Osteocyte (in vitro differentiated cells): Measurements from ENCODE around the gene RNF213. TPM values are rescaled to one million over a fixed set of nuclear protein-coding genes. Genes with fewer than 3 reads are reported as not detected.
"Not testable (repeated sequence)": the region's sequence is repeated elsewhere in the genome, so short reads cannot be mapped to it uniquely, and the experiment has no call there.

Source experiments
- DNase-seq: peaks from one replicate; pipeline ENCODE4 v3.0.0; 2021; ENCODE audit warnings: mixed read lengths; ENCODE audit not compliant: unreplicated experiment; ENCODE audit errors: extremely low spot score
- H3K27ac Mint-ChIP-seq: one replicate; pipeline ENCODE4 v1.8.0; 2021; ENCODE audit warnings: mild to moderate bottlenecking, mixed read lengths; ENCODE audit not compliant: unreplicated experiment
- H3K27me3 Mint-ChIP-seq: one replicate; pipeline ENCODE4 v1.8.0; 2021; ENCODE audit warnings: mixed read lengths; ENCODE audit not compliant: unreplicated experiment
- H3K36me3 Mint-ChIP-seq: one replicate; pipeline ENCODE4 v1.8.0; 2021; ENCODE audit warnings: mixed read lengths; ENCODE audit not compliant: unreplicated experiment
- H3K4me1 Mint-ChIP-seq: one replicate; pipeline ENCODE4 v1.8.0; 2021; ENCODE audit warnings: mixed read lengths; ENCODE audit not compliant: unreplicated experiment
- H3K4me3 Mint-ChIP-seq: one replicate; pipeline ENCODE4 v1.8.0; 2021; ENCODE audit warnings: mild to moderate bottlenecking, moderate library complexity, mixed read lengths; ENCODE audit not compliant: unreplicated experiment
- H3K9me3 Mint-ChIP-seq: one replicate; pipeline ENCODE4 v1.8.0; 2021; ENCODE audit warnings: mixed read lengths; ENCODE audit not compliant: unreplicated experiment
- total RNA-seq: library from RNA; stranded (reverse); gene quantifications from 2 replicates; pipeline ENCODE4 v1.2.1, GENCODE V29; 2021
- TF ChIP-seq, protein P1 (sequence below): fragments of 200-600 bp; sonication (generic); IDR thresholded peaks from 2 replicates; pipeline ENCODE4 v1.5.0; 2021; ENCODE audit warnings: antibody characterized with exemption, mild to moderate bottlenecking, moderate library complexity

Gene RNF213
- total RNA-seq, 1 donor from 2014 or later, result 106 TPM

DNA sequence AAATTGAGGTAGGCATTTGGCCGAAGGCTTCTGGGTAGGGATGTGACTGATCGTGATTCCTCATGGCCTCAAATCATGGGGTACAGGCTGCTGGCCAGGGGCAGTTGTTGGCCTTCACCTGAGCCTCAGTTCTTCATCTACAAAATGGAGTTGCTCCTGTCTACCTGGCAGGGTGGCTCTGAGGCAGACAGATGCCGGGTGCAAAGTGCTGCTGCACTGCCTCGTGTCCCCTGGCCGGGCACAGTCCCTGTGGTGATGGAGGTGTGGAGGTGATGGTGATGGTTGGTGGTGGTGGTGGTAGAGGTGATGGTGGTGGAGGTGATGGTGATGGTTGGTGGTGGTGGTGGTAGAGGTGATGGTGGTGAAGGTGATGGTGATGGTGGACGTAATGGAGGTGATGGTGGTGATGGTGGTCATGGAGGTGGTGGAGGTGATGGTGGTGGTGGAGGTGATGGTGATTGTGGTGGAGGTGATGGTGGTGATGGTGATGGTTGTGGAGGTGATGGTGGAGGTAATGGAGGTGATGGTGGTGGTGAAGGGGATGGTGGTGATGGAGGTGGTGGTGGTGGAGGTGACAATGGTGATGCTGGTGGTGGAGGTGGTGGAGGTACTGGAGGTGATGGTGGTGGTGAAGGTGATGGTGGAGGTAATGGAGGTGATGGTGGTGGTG, 52.6 kb downstream of the RNF213 start:
- peaks cover 52% of the 10 kb centered on the region for H3K36me3 Mint-ChIP-seq
- H3K4me1 Mint-ChIP-seq, result no peaks in the 10 kb centered on the region
- H3K27ac Mint-ChIP-seq, result no peak overlapping the region
- no peak for DNase-seq
- H3K27me3 Mint-ChIP-seq, result no peaks in the 10 kb centered on the region
- H3K4me3 Mint-ChIP-seq, result no peak overlapping the region
- TF ChIP-seq, protein P1, sequence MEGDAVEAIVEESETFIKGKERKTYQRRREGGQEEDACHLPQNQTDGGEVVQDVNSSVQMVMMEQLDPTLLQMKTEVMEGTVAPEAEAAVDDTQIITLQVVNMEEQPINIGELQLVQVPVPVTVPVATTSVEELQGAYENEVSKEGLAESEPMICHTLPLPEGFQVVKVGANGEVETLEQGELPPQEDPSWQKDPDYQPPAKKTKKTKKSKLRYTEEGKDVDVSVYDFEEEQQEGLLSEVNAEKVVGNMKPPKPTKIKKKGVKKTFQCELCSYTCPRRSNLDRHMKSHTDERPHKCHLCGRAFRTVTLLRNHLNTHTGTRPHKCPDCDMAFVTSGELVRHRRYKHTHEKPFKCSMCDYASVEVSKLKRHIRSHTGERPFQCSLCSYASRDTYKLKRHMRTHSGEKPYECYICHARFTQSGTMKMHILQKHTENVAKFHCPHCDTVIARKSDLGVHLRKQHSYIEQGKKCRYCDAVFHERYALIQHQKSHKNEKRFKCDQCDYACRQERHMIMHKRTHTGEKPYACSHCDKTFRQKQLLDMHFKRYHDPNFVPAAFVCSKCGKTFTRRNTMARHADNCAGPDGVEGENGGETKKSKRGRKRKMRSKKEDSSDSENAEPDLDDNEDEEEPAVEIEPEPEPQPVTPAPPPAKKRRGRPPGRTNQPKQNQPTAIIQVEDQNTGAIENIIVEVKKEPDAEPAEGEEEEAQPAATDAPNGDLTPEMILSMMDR, result no peak
- H3K9me3 Mint-ChIP-seq, result no peaks in the 10 kb centered on the region

DNA sequence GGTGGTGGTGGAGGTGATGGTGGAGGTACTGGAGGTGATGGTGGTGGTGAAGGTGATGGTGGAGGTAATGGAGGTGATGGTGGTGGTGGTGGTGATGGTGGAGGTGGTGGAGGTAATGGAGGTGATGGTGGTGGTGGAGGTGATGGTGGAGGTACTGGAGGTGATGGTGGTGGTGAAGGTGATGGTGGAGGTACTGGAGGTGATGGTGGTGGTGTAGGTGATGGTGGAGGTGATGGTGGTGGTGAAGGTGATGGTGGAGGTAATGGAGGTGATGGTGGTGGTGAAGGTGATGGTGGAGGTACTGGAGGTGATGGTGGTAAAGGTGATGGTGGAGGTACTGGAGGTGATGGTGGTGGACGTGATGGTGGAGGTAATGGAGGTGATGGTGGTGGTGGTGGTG, 53.3 kb downstream of the RNF213 start:
- H3K4me3 Mint-ChIP-seq, H3K9me3 Mint-ChIP-seq, H3K27me3 Mint-ChIP-seq, DNase-seq, H3K27ac Mint-ChIP-seq, H3K4me1 Mint-ChIP-seq: not testable (repeated sequence)
- H3K36me3 Mint-ChIP-seq, result peaks cover 51% of the 10 kb centered on the region

DNA sequence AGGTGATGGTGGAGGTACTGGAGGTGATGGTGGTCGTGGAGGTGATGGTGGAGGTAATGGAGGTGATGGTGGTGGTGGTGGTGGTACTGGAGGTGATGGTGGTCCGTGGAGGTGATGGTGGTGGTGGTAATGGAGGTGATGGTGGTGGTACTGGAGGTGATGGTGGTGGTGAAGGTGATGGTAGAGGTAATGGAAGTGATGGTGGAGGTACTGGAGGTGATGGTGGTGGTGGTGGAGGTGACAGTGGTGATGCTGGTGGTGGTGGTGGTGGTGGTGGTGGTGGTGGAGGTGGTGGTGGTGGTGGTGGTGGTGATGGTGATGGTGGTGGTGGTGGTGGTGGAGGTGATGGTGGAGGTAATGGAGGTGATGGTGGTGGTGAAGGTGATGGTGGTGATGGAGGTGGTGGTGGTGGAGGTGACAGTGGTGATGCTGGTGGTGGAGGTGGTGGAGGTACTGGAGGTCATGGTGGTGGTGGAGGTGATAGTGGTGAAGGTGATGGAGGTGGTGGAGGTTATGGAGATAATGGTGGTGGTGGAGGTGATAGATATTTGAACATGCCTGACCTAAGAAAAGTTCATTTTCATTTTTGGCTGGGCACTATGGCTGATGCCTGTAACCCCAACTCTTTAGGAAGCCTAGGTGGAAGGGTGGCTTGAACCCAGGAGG, 55.0 kb downstream of the RNF213 start:
- Mint-ChIP-seq H3K36me3 (peaks cover 51% of the 10 kb centered on the region), H3K27ac (no peak overlapping the region), H3K27me3 (no peaks in the 10 kb centered on the region), H3K4me1 (no peaks in the 10 kb centered on the region), H3K4me3 (no peak overlapping the region), H3K9me3 (no peaks in the 10 kb centered on the region)
- no peak for DNase-seq
- TF ChIP-seq, protein P1, result no peak

DNA sequence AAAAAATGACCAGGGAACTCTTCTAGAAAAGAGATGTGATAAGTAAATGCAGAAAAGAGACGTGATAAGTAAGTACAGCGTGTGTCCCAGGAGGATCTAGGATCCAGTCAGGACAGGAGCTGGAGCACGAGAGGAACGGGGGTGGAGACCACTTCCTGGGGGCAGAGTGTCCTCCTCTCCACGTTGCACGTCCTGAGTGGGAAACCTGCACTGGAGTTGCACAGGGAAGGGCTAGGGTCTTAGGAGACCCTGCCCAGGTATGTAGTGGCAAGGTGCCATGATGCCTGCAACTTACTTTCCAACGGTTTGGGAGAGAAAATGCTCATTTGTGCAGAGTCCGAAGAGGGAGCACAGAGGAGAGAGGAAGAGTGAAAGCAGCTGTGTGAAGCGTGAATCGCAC, 55.8 kb downstream of the RNF213 start:
- no peaks in the 10 kb centered on the region for H3K9me3 Mint-ChIP-seq
- DNase-seq, result no peak
- no peak overlapping the region for H3K4me3 Mint-ChIP-seq
- H3K36me3 Mint-ChIP-seq, result peaks cover 51% of the 10 kb centered on the region
- no peak overlapping the region for H3K27ac Mint-ChIP-seq
- no peaks in the 10 kb centered on the region for H3K4me1 Mint-ChIP-seq
- TF ChIP-seq, protein P1, result no peak
- no peaks in the 10 kb centered on the region for H3K27me3 Mint-ChIP-seq

DNA sequence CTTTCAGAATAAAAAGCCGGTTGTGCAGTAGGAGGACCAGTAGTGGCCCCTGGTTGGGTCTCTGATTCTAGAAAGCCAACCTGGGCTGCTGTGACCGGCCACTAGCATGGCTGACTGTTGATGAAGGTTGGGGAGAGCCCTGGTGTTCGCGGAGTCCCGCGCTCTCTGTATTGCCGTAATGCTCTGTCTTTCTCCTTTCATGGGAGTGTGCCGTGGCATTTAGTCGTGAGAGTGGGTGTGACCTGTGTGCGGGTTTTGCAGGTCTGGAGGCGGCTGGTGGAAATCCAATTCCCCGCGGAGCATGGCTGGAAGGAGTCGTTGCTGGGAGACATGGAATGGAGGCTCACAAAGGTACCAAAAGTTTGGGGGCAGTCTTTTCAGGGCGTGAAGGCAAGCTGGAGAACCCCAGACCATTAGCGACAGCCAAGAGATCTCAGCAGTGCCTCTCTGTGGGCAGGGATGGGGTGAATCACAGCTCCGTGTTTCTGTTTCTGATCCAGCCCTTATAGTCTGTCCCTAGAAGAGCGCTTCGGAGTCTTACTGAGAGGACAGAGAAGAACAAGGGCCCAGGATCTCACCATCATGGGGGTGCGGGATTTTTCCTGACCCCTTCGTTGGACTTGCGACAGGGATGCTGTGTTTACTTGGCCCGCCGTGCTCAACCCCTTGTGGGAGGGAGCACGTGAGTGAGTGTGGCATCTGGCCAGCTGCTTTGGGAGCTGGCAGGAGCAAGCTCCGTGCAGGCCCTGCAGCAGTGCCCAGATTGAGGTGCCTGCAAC, 56.5 kb downstream of the RNF213 start:
- Mint-ChIP-seq H3K4me3 (no peak overlapping the region), H3K27ac (no peak overlapping the region), H3K27me3 (no peaks in the 10 kb centered on the region), H3K9me3 (no peaks in the 10 kb centered on the region), H3K36me3 (peaks cover 49% of the 10 kb centered on the region), H3K4me1 (no peaks in the 10 kb centered on the region)
- TF ChIP-seq, protein P1, result no peak
- DNase-seq, result no peak
